NCI-H748 (cell line): Measurements from ENCODE around the gene SLF2.

Experiments
- DNase-seq: peaks from one replicate; lab custom pipeline; 2025; ENCODE audit not compliant: unreplicated experiment; lab: John Stamatoyannopoulos, UW

Gene SLF2, protein sequence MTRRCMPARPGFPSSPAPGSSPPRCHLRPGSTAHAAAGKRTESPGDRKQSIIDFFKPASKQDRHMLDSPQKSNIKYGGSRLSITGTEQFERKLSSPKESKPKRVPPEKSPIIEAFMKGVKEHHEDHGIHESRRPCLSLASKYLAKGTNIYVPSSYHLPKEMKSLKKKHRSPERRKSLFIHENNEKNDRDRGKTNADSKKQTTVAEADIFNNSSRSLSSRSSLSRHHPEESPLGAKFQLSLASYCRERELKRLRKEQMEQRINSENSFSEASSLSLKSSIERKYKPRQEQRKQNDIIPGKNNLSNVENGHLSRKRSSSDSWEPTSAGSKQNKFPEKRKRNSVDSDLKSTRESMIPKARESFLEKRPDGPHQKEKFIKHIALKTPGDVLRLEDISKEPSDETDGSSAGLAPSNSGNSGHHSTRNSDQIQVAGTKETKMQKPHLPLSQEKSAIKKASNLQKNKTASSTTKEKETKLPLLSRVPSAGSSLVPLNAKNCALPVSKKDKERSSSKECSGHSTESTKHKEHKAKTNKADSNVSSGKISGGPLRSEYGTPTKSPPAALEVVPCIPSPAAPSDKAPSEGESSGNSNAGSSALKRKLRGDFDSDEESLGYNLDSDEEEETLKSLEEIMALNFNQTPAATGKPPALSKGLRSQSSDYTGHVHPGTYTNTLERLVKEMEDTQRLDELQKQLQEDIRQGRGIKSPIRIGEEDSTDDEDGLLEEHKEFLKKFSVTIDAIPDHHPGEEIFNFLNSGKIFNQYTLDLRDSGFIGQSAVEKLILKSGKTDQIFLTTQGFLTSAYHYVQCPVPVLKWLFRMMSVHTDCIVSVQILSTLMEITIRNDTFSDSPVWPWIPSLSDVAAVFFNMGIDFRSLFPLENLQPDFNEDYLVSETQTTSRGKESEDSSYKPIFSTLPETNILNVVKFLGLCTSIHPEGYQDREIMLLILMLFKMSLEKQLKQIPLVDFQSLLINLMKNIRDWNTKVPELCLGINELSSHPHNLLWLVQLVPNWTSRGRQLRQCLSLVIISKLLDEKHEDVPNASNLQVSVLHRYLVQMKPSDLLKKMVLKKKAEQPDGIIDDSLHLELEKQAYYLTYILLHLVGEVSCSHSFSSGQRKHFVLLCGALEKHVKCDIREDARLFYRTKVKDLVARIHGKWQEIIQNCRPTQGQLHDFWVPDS

DNA sequence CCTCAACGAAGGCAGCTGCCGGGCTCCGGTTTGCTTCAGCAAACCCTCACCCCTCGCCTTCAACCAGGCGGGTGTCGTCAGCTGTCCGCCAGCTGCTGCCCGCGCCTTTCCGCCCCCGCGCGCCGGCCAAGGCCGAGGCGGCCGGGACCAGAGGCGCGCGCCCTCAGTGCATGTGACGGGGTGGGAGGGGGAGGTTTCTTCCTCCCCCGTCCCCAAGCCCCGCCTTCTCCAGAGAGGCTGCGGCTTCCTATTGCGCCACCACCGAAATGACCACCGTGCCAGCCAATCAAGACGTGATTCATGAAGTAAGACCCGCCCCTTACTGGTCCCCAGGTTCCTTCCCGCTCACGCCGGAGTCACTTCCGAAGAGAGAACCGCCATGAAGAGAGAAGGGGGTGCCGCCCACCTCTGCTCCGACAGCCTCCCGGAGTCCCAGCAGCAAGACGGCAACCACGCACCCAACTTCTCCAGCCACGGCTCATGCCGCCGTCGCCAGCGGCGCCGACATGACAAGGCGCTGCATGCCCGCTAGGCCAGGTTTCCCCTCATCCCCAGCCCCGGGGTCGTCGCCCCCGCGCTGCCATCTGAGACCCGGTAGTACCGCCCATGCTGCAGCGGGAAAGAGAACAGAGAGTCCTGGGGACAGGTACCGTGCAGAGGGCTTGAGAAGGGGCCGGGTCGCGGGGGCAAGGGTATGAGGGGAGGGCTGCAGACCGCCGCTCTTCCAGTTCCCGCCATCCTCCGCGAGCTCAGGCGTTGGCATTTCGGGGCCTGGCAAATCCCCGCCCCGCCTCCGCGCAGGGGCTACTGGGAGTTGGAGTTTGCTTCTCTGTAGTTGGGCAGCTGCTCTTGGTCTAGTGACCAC, at the start of gene SLF2:
TSS of gene SLF2 (plus strand) at position 359 of the 865 bp plus-strand sequence. CDS start at position 507, 148 bp downstream.
- DNase-seq = peak; percentile 97

DNA sequence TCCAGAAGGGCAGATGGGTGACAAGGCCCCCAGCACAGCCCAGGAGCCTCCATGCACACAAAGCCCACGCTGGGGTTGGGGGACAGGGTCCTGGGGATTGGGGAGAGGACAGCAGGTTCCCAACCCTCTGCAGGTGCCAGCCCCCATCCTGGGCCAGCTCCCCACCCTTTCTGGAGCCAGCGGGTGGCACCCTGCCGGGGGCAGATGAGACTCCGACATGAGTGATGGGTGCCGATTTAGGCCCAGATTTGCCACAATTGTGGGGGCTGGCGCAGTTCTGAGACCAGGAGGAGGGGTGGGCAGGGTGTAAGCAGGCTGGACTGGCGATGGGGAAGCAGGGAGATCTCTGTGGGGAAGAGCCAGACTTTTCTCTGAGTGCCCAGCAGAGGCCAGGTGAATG, 49.3 kb upstream of the SLF2 start:
- no peak for DNase-seq

DNA sequence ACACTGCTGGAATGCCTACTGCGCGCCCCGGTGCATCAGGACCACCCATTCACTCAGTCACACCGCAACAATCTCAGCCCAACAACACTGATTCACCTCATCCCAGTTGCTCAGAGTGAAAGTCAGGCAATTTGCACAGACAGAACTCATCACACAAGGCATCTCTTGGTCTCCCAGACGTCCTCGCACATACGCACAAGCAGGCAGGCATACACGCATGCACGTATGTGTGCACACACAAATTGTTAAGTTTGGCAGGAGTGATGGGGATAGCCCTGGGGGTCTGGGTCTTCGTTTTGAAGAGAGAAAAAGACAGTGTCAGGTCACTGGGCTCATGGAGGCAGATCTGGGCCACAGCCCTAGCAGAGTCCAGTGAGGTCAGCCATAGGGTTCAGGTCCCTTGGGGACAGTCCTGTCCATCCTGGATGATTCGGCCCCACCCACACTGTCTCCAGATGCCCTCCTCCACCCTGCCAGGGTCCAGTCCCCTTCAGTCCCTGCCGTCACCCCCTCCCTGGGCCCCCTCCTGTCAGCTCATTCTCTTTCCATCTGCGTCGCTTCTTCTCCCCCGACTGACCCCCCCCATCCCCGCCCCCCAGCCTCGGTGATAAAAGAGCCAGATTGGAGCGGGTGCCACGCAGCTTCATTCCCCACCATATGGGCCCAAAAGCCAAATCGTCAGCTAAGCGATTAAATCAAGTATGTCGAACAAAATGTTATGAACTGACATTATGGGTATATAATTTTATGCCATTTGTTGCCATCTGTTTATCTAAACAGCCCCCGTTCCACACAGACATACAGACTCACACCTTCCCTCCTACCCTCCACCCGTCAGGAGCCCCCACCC, 48.5 kb upstream of the SLF2 start:
- DNase-seq = no peak

DNA sequence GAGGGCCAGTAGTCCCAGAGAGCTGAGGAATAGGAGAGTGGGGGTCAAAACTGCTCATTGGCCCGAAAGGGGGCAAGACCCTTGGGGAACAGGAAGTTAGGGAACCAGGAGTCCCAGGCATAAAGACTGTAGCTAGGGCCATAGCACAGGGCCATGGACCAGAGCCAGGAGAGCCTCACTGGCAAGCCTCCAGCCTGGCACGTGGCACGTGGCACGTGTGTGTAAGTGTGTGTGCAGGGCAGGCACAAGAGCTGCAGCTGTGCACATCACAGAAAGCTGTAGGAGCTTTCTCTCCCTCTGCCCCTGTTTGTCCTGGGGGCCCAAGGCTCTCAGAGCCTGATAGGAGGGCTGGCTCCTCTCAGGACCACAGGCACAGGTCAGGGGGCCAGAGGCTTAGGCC, 47.8 kb upstream of the SLF2 start:
- no peak for DNase-seq

DNA sequence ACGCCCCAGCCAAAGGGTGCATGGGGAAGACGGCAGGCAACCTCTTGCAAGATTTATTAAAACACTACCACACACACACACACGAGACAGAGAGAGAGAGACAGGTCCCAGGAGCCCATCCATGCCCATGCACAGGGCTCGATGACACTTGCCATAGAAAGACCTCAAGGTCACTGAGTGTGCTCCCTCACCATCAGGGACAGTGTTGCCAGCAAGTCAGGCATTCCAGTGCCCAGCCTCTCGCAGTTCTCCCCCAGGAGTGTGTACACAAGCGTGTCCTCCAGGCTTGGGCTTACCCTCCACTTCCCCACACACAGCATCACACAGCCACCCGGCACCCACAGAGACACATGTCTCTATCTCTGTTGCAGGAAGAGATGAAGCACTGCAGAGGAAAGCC, 46.8 kb upstream of the SLF2 start:
- no peak for DNase-seq

DNA sequence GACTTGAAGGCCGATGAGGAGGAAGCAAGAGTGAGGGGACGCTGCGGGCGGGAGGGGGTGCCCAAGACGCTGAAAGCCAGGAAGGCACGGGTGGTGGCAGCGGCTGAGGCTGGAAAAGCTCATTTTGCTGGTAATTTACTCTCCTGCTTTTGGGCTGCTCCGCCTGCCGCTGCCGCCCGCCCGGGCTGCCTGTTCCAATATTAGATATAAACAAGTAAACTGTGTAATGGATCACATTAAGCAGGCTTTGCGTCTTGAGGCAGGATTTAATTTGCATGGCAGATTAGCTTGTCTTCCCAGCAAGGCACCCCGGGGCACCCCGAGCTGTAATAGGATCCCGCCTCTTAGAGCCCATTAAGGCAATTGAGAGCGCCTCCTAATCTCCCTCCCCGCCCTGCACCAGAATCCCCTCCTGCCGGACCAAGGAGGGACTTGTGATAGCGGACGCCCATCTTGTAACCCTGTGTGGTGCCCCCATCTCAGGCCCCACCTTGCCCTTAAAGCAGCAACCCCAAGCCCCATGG, 46.1 kb upstream of the SLF2 start:
- peak; percentile 8 for DNase-seq

DNA sequence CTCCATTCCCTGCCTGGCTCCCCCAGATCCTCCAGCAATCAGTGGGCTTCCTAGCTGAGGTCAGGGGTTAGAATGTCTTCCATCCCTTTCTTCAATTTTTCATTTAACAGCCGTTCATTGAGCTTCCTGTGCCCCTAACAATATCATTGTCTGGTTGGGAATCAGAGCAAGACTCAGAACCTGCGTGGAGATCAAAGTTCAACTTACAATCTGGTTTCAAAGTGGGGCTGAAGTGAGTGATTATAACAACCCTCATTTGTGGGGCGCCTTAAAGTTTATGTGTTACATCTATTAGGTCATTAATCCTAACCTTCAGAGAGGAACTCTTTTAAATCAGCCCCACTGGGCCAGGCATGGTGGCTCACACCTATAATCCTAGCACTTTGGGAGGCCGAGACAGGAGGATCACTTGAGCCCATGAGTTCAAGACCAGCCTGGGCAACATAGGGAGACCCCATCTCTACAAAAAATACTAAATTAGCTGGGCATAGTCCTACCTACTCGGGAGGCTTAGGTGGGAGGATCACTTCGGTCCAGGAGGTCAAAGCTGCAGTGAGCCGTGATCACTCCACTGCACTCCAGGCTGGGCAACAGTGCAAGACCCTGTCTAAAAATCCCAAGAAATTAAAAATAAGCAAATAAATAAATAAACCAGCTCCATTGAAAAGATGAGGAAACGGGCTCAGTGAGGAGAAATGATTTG, 45.4 kb upstream of the SLF2 start:
- no peak for DNase-seq

DNA sequence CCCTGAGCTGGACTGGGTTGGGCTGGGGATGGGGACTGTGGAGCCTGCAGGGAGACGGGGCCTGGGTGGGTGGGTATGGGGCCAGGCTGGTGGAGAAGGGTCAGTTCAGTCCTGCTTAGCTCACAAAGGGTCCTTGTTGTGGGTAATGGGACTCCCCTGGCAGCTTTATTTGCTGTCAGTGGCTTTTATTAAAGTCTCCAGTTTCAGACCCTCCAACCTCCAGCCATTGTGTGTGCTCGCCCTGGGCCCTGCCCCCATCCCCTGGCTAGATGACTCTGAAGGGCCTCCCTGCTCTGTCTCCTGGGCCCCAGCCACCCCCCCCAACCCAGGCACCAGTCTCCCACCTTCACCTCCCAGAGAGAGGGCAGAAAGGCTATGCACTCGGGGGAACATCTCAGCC, 44.4 kb upstream of the SLF2 start:
- peak; percentile 13 for DNase-seq

DNA sequence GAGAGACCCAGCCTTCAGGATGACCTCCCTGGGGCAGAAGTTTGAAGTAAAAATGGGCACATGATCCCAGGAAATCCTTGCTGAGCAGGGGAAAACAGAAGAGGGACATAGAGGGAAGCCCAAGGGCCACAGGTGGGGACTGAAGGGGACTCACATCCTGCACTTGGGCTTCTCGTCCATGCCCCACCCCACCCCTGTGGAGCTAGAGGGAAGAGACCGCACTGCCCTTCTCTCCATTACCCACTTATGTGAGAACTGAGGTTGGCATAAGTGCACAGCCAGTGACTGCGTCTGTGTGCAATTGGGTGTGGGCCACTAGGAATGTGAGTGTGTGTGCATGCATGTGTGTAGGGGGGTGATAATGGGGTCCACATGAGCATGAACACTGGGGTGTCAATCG, 43.4 kb upstream of the SLF2 start:
- no peak for DNase-seq

DNA sequence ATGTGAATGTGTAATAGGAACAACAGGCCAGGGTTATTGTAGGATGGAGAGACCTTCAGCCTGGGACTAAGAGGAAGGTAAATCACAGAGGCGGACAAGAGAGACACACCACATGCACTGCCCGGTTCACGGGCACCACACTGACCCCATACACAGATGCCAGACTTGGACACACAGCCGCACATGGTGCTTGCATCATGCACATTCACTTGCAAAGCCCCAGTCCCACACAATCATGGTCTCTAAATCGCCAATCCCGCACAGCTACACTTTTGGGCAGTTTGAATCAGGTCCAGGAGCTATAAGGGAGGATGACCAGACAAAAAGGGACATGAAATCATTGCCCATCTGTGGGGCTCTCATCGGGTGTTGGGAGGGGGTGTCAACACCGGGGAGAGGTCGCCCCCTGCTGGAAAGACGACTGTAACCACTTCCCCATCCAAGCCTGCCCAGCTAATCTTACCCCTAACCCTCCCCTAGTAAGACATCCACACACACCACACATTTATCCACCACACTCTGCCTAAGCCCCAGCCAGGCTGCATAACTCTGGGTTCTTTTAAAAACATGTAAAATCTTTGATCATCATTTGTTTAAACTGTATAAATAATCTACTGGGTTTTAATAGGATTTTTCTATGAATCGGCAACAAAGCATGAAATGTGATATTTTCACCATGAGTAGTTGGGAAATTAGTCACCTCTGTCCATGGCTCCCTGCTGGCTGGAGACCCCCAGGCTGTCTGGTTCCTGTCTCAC, 40.5 kb upstream of the SLF2 start:
- DNase-seq = peak; percentile 55

DNA sequence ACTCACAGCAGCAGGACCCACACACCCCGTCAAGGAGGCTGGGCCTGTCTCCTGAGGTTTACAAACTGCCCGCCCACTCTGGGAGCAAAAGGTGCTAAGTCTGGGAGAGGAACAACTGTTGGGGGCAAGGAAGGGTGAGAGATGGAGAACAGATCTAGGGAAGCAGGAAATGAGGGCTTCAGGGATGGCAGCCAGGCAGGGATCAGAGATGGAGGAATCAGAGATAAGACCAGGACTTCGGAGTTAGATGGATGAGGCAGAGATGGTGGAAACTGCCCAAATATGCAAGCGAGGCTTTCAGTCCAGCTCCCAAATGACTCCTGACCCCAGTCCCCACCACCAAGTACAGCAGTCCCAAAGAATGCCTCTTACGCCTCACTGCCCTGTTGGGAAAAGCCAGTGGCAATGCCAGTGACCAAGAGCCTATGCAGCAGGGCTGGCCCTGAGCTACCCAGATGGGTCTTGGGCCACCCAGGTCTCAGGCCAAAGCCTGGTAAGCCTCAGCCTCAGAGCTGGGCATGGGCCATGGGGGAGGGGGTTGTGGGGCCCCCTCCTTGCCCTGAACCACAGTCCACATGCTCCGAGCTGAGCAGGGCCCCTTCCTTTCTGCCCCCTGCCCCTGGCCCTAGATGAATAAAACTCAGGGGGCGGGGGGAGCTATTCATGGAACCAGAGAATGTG, 39.5 kb upstream of the SLF2 start:
- no peak for DNase-seq

DNA sequence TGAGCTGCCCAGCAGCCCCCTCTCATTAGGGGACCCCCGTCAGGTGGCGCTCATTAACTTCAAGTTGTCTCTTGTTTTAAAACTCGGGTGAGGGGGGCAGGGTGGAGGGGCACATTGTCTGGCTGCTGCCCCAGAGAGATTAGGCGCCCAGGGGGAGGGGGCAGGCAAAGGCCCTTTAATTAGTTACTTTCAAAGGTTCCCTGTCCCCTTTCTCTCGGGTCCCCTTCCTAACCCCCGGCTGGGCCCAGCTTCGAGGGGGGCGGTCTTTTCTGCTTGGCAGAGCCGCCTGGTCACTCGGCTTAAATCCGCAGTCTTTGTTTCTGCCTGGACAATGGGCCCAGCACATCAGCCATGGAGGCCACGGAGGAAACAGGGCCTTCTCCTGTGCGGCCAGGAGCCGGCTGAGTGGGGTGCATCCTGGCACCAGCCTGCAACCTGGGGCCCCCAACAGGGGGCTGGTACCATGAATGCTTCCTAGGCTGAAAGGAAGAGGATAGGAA, 38.9 kb upstream of the SLF2 start:
- DNase-seq = no peak

DNA sequence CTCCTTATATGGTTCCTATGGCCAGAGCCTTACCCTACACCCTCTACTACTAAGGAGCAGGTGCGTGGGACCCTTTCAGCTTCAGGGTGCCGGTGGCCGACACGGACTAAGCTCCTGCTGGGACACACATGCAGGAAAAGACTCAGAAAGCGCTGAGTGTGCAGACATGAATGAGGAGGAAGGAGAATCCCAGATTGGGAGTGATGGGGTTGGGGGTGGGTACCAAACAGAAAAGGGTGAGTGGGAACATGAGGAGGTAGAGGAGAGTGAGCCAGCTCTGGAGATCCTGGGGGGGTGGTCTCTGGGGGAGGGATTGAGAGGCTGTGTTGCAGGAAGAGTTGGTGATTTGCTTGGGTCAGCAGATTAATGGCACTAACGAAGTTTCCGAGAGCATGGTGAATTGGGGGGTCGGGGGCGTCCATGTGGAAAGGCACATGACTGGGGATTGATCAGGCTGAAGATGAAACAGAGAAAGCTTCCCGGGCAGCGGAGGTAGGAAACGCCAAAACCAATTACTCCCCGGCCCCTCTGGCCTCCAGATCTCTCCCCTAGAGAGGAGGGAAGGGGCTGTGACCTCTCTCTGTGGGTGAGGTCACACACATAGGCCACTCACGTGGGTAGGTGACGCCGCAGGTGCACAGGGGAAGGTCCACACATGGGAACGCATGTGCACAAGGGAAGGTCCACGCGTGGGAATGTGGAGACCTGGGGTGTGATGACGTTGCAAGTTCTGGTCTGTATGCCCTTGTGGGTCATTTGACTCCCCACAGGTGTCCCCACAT, 37.9 kb upstream of the SLF2 start:
- DNase-seq = no peak

DNA sequence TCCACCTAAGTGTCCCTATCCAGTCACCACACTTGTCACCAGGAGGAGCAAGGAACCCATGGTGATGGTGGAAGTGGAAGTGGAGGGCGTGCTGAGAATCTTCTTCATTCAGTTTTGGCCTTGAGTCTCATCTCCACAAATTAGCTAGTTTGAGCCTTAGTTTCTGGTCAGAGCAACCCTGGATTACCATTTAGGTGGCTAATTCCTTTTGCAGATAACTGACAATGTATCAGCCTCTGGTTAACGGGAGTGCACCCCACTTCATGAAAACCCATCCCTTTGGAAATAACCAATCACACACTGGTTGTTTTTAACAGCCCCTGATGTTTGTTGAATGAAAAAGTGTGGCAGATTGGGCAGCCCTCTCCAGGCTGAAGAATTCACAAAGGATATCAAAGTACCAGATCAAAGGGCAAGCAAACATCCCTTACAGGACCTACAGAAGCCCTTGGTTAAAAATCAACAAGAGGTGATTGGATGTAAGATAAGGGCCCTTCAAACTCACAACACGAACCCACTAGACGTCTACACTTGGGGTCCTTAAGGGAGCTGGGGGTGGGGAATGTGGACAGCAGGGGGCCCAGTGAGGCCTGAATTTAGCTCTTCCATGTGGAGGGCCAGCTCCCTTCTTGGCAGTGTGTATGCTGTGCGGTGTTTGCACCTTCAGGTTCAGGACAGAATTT, 37.1 kb upstream of the SLF2 start:
- no peak for DNase-seq

DNA sequence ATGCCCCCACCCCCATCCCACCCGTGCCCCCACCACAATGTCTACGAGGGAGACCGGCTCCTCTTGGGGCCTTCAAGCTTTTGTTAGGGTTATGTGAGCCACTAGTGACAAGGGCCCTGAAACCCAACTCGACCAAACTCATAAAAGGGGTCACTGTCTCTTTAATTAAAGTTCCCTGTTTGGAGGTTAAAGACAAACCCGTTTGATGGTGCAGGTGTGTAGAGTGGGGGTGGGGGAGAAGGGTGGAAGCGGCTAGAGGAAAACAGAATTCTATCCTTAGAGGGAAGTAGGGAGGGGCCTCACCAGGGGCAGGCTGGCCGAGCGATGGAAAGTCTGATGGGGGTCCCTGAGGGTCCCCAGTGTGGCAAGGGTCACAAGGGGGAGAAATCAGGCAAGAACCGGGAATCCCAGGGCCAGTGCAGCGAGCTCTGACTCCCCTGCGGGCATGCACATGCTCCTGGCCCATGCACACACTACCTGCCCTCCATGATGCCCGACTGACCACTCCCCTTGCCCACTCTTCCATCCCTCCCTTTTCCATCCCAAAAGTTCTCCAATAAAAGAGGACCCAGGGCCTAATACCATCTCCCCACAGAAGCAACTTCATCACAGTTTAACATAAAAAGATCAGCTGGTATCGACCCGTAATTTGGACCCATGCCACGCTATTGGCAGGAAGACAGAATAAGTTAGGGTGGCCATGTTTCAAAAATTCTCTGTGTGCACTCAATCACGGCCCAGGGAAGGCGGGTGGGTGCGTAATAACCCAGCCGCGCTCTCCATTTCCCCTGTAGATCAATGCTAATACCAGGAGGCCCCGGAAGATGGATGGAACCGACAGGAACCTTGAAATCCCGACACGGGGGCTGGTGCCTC, 35.9 kb upstream of the SLF2 start:
- DNase-seq = no peak
